IPS DF 4.7 (cell line): ENCODE results near the gene MET.
"Not testable (repeated sequence)": the region's sequence is repeated elsewhere in the genome, so short reads cannot be mapped to it uniquely, and the experiment has no call there.

Source experiments
- DNase-seq: peaks from one replicate; pipeline ENCODE4 v3.0.0-alpha.2; 2013; ENCODE audit warnings: low spot score; ENCODE audit errors: extremely low read depth

Gene MET

GRCh38 chr7:116751070-116751469, 79.1 kb downstream of the MET start:
- DNase-seq: not testable (repeated sequence)

GRCh38 chr7:116752305-116753074, 80.5 kb downstream of the MET start:
- DNase-seq: no peak

GRCh38 chr7:116753130-116753529, 81.1 kb downstream of the MET start:
- no peak for DNase-seq

GRCh38 chr7:116754186-116754585, 82.2 kb downstream of the MET start:
- DNase-seq: no peak

GRCh38 chr7:116757283-116757682, 85.3 kb downstream of the MET start:
- no peak for DNase-seq

- not testable (repeated sequence) for DNase-seq
These were observed 87.6 kb downstream of the MET start for GRCh38 chr7:116759642-116760041.

GRCh38 chr7:116762971-116763370, 91.0 kb downstream of the MET start:
- no peak for DNase-seq

GRCh38 chr7:116763647-116764046, 91.7 kb downstream of the MET start:
- DNase-seq: no peak

GRCh38 chr7:116766881-116767280, 94.9 kb downstream of the MET start:
- DNase-seq: no peak

GRCh38 chr7:116769546-116769945, 97.5 kb downstream of the MET start:
- no peak for DNase-seq

GRCh38 chr7:116770941-116771340, 98.9 kb downstream of the MET start:
- DNase-seq: no peak

GRCh38 chr7:116771640-116772039, 99.6 kb downstream of the MET start:
- DNase-seq: no peak

GRCh38 chr7:116772423-116772863, 100.4 kb downstream of the MET start:
- no peak for DNase-seq

- DNase-seq: no peak
These were observed 101.1 kb downstream of the MET start for GRCh38 chr7:116772926-116773749.

GRCh38 chr7:116776046-116776445, 104.0 kb downstream of the MET start:
- no peak for DNase-seq

GRCh38 chr7:116776610-116777289, 104.8 kb downstream of the MET start:
- DNase-seq: no peak

- no peak for DNase-seq
These were observed 105.8 kb downstream of the MET start for GRCh38 chr7:116777651-116778281.

- DNase-seq: no peak
These were observed 107.2 kb downstream of the MET start for GRCh38 chr7:116779216-116779615.

GRCh38 chr7:116779931-116780330, 107.9 kb downstream of the MET start:
- no peak for DNase-seq

- no peak for DNase-seq
These were observed 108.5 kb downstream of the MET start for GRCh38 chr7:116780521-116780920.

GRCh38 chr7:116780966-116781365, 109.0 kb downstream of the MET start:
- no peak for DNase-seq

- DNase-seq: no peak
These were observed 109.6 kb downstream of the MET start for GRCh38 chr7:116781584-116781983.
